Suprapubic skin (tissue), 3 donors: ENCODE measurements around the gene MROH2B.

Source experiments
- CTCF ChIP-seq, 2 donors: fragments of 200-600 bp in 1 of 2; fragments of 450-650 bp in 1 of 2; sonication (generic) in 1 of 2; IDR thresholded peaks; one replicate each; pipeline ENCODE4 v1.5.1; 2016 to 2019; ENCODE audit warnings: antibody characterized with exemption in 2 of 2, mild to moderate bottlenecking in 1 of 2, moderate library complexity in 1 of 2
- EP300 ChIP-seq: sonication (generic); formaldehyde crosslinking; IDR thresholded peaks from one replicate; pipeline ENCODE4 v1.6.1; 2017; ENCODE audit warnings: antibody characterized with exemption
- POLR2A ChIP-seq, 2 donors: fragments of 450-650 bp; IDR thresholded peaks; one replicate each; pipeline ENCODE4 v1.6.1; 2017; ENCODE audit warnings: antibody characterized with exemption in 2 of 2, mild to moderate bottlenecking in 2 of 2, moderate library complexity in 2 of 2

- TF ChIP-seq CTCF (IDR thresholded peaks at IDR 0.05), result no peak
- no peak for TF ChIP-seq POLR2A (IDR thresholded peaks at IDR 0.05)
- TF ChIP-seq EP300, result no peak
Observed at GRCh38 chr5:41009232-41009631, 61.9 kb downstream of the MROH2B start.
